ENCODE measurements around the gene DPM2.

- no peak for TF ChIP-seq ELF4 (IDR thresholded peaks at IDR 0.05)
- no peak for TF ChIP-seq FOXA1 (IDR thresholded peaks at IDR 0.05)
- no peak for TF ChIP-seq BHLHE40 (IDR thresholded peaks at IDR 0.05; ENCODE audit: borderline replicate concordance)
- TF ChIP-seq SP1 (IDR thresholded peaks at IDR 0.05) = no peak
- no peak for TF ChIP-seq TARDBP (IDR thresholded peaks at IDR 0.05)
- TF ChIP-seq FOXM1 (IDR thresholded peaks at IDR 0.05; ENCODE audit: borderline replicate concordance) = no peak
- TF ChIP-seq NFRKB (IDR thresholded peaks at IDR 0.05) = no peak
Measured at GRCh38 chr9:127897193-127897692, 40.4 kb downstream of the DPM2 start.

Data from HEK293T (cell line).